Astrocyte (in vitro differentiated cells and primary cell): ENCODE data around the gene MMP19. TPM values are rescaled to one million over a fixed set of nuclear protein-coding genes. Genes with fewer than 3 reads are reported as not detected.
A peak's percentile ranks its signal among the peaks of the same experiment; 100 is the strongest.

ENCODE experiments used
- DNase-seq: peaks from one replicate; pipeline ENCODE4 v3.0.0-alpha.2; 2010; ENCODE audit warnings: low read depth
- FAIRE-seq: peaks from 2 replicates; lab custom pipeline; 2011; peaks lifted over from hg19 to GRCh38; lab: Jason Lieb, UNC
- H2AFZ ChIP-seq: 2 replicates; pipeline ENCODE4 v1.6.0; 2012; ENCODE audit warnings: low read depth, low read length, inconsistent platforms
- H3K27ac ChIP-seq: 2 replicates; pipeline ENCODE4 v1.5.1; 2011; ENCODE audit warnings: low read depth, low read length, inconsistent platforms
- H3K27me3 ChIP-seq: 2 replicates; pipeline ENCODE4 v1.6.0; 2011; ENCODE audit warnings: low read length, inconsistent platforms; ENCODE audit not compliant: insufficient read depth
- H3K36me3 ChIP-seq: 2 replicates; pipeline ENCODE4 v1.5.1; 2011; ENCODE audit warnings: low read length, inconsistent platforms; ENCODE audit not compliant: insufficient read depth
- H3K4me1 ChIP-seq: 2 replicates; pipeline ENCODE4 v1.5.1; 2011; ENCODE audit warnings: low read length, inconsistent platforms; ENCODE audit not compliant: insufficient read depth
- H3K4me2 ChIP-seq: 2 replicates; pipeline ENCODE4 v1.6.0; 2012; ENCODE audit warnings: low read length, inconsistent platforms
- H3K4me3 ChIP-seq: 2 replicates; pipeline ENCODE4 v1.5.1; 2011; ENCODE audit warnings: low read depth, mild to moderate bottlenecking, low read length, inconsistent platforms; ENCODE audit not compliant: insufficient read depth
- H3K79me2 ChIP-seq: 2 replicates; pipeline ENCODE4 v1.6.0; 2012; ENCODE audit warnings: mild to moderate bottlenecking, low read length, inconsistent platforms; ENCODE audit not compliant: insufficient read depth
- H3K9ac ChIP-seq: 2 replicates; pipeline ENCODE4 v1.6.0; 2012; ENCODE audit warnings: mild to moderate bottlenecking, low read length, inconsistent platforms
- H3K9me3 ChIP-seq: 2 replicates; pipeline ENCODE4 v1.5.1; 2012; ENCODE audit warnings: low read depth, mild to moderate bottlenecking, low read length, inconsistent platforms; ENCODE audit not compliant: insufficient read depth
- H4K20me1 ChIP-seq: 2 replicates; pipeline ENCODE4 v1.6.0; 2012; ENCODE audit warnings: low read length, inconsistent platforms; ENCODE audit not compliant: insufficient read depth
- H3K27ac Mint-ChIP-seq: one replicate; pipeline ENCODE4 v1.8.0; 2021; ENCODE audit warnings: mild to moderate bottlenecking, mixed read lengths; ENCODE audit not compliant: unreplicated experiment
- H3K27me3 Mint-ChIP-seq: one replicate; pipeline ENCODE4 v1.8.0; 2021; ENCODE audit warnings: low read depth, mixed read lengths; ENCODE audit not compliant: unreplicated experiment
- H3K36me3 Mint-ChIP-seq: one replicate; pipeline ENCODE4 v1.8.0; 2021; ENCODE audit warnings: low read depth, mixed read lengths; ENCODE audit not compliant: unreplicated experiment
- H3K4me1 Mint-ChIP-seq: one replicate; pipeline ENCODE4 v1.8.0; 2021; ENCODE audit warnings: low read depth, mixed read lengths; ENCODE audit not compliant: unreplicated experiment
- H3K4me3 Mint-ChIP-seq: one replicate; pipeline ENCODE4 v1.8.0; 2021; ENCODE audit warnings: mild to moderate bottlenecking, moderate library complexity, mixed read lengths; ENCODE audit not compliant: unreplicated experiment
- H3K9me3 Mint-ChIP-seq: one replicate; pipeline ENCODE4 v1.8.0; 2021; ENCODE audit warnings: mild to moderate bottlenecking, mixed read lengths; ENCODE audit not compliant: unreplicated experiment
- CTCF ChIP-seq: IDR thresholded peaks from 2 replicates; pipeline ENCODE4 v1.5.1; 2011; ENCODE audit warnings: low read depth, mild to moderate bottlenecking, inconsistent platforms, low read length, moderate library complexity; ENCODE audit not compliant: insufficient read depth
- EZH2 ChIP-seq: IDR thresholded peaks from 2 replicates; pipeline ENCODE4 v1.6.1; 2012; ENCODE audit warnings: mild to moderate bottlenecking, low read length, inconsistent platforms; ENCODE audit not compliant: insufficient read depth
- total RNA-seq: library from RNA; stranded (reverse); gene quantifications from 2 replicates; pipeline ENCODE4 v1.2.1, GENCODE V29; 2021

Gene MMP19
- total RNA-seq, 1 donor from 2014 or later = 4.7 TPM

DNA sequence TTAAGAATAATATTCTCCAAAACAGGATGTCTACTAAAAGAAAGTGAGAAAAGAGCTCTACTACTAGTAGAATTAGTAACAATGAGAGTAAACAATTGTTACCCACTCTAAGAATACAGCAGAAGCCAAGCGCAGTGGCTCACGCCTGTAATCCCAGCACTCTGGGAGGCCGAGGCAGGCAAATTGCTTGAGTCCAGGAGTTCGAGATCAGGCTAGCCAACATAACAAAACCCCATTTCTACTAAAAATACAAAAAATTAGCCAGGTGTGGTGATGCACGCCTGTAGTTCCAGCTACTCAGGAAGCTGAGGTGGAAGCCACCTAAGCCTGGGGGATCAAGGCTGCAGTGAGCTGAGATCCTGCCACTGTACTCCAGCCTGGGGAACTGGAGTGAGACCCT, 18.0 kb downstream of the MMP19 start:
- Histone ChIP-seq H3K36me3 (peaks cover 37% of the 10 kb centered on the region), H3K4me2 (peak overlapping the region; percentile 34), H3K9ac (peak overlapping the region; percentile 22), H3K4me3 (no peak overlapping the region), H3K9me3 (no peaks in the 10 kb centered on the region), H3K79me2 (peaks cover 58% of the 10 kb centered on the region), H2AFZ (no peak overlapping the region), H3K27ac (no peak overlapping the region), H3K27me3 (no peaks in the 10 kb centered on the region), H4K20me1 (peaks cover 6% of the 10 kb centered on the region), H3K4me1 (peaks cover 12% of the 10 kb centered on the region)
- TF ChIP-seq EZH2 (no peak), CTCF (no peak)
- Mint-ChIP-seq H3K4me3 (peak overlapping the region; percentile 21), H3K9me3 (no peaks in the 10 kb centered on the region), H3K27ac (no peak overlapping the region), H3K4me1 (peaks cover 22% of the 10 kb centered on the region), H3K27me3 (no peaks in the 10 kb centered on the region), H3K36me3 (peaks cover 10% of the 10 kb centered on the region)
- no peak for FAIRE-seq
- DNase-seq = no peak

GRCh38 chr12:55823419-55823818, 19.3 kb downstream of the MMP19 start:
- H4K20me1 ChIP-seq = peaks cover 6% of the 10 kb centered on the region

More at GRCh38 chr12:55823419-55823818, 19.3 kb downstream of the MMP19 start:
- H3K27me3 ChIP-seq = no peaks in the 10 kb centered on the region
- Mint-ChIP-seq H3K9me3 (no peaks in the 10 kb centered on the region), H3K27ac (no peak overlapping the region), H3K4me3 (no peak overlapping the region), H3K36me3 (peaks cover 10% of the 10 kb centered on the region), H3K27me3 (no peaks in the 10 kb centered on the region), H3K4me1 (peaks cover 23% of the 10 kb centered on the region)
- DNase-seq (no peak), FAIRE-seq (no peak)
- no peak overlapping the region for H2AFZ ChIP-seq
- no peak overlapping the region for H3K4me2 ChIP-seq
- no peak overlapping the region for H3K9ac ChIP-seq
- H3K4me3 ChIP-seq = no peak overlapping the region
- peaks cover 20% of the 10 kb centered on the region for H3K4me1 ChIP-seq
- no peak overlapping the region for H3K27ac ChIP-seq
- no peaks in the 10 kb centered on the region for H3K9me3 ChIP-seq
- peaks cover 45% of the 10 kb centered on the region for H3K36me3 ChIP-seq
- peaks cover 64% of the 10 kb centered on the region for H3K79me2 ChIP-seq
- no peak for TF ChIP-seq CTCF
- no peak for TF ChIP-seq EZH2
